Central memory CD8-positive, alpha-beta T cell (primary cell): ENCODE results near the gene LHFPL5.
A peak's percentile ranks its signal among the peaks of the same experiment; 100 is the strongest.

ENCODE experiments used
- ATAC-seq: fragments of 150-1000 bp; cut with Tn5 transposase; replicated peaks from 2 replicates; pipeline ENCODE4 v1.10.0; 2022; ENCODE audit warnings: mild to moderate bottlenecking, moderate FRiP score, moderate number of reproducible peaks; ENCODE audit not compliant: poor library complexity, severe bottlenecking; ENCODE audit errors: extremely low read depth
- DNase-seq, 2 donors: peaks; one replicate each; pipeline ENCODE4 v3.0.0; 2021; ENCODE audit warnings: low spot score in 2 of 2
- H3K27ac Mint-ChIP-seq: one replicate; pipeline ENCODE4 v1.8.0; 2022; ENCODE audit warnings: low read depth, mild to moderate bottlenecking, moderate library complexity, mixed read lengths
- H3K27me3 Mint-ChIP-seq: one replicate; pipeline ENCODE4 v1.8.0; 2022; ENCODE audit warnings: mixed read lengths
- H3K36me3 Mint-ChIP-seq: one replicate; pipeline ENCODE4 v1.8.0; 2022; ENCODE audit warnings: mild to moderate bottlenecking, moderate library complexity, mixed read lengths; ENCODE audit not compliant: insufficient read depth
- H3K4me1 Mint-ChIP-seq: one replicate; pipeline ENCODE4 v1.8.0; 2022; ENCODE audit warnings: mixed read lengths
- H3K4me3 Mint-ChIP-seq: one replicate; pipeline ENCODE4 v1.8.0; 2022; ENCODE audit warnings: mild to moderate bottlenecking, moderate library complexity, mixed read lengths
- H3K9me3 Mint-ChIP-seq: one replicate; pipeline ENCODE4 v1.8.0; 2022; ENCODE audit warnings: mixed read lengths

The LHFPL5 gene

GRCh38 chr6:35804996-35805736, at the start of gene LHFPL5:
LHFPL5 (plus strand) TSS chr6:35805352; CDS start chr6:35805671, 319 bp downstream.
- H3K4me3 Mint-ChIP-seq, result no peak within 1 kb of the TSS
- no peak for ATAC-seq
- peaks cover 5% of the 10 kb centered on the region for H3K4me1 Mint-ChIP-seq
- peaks cover 46% of the 10 kb centered on the region for H3K27me3 Mint-ChIP-seq
- no peaks in the 10 kb centered on the region for H3K36me3 Mint-ChIP-seq
- H3K27ac Mint-ChIP-seq, result no peak within 1 kb of the TSS
- H3K9me3 Mint-ChIP-seq, result no peaks in the 10 kb centered on the region
- DNase-seq, result peak in 1 of 2 donors; percentile 24

- H3K27ac Mint-ChIP-seq, result no peak overlapping the region
- peaks cover 55% of the 10 kb centered on the region for H3K27me3 Mint-ChIP-seq
- no peaks in the 10 kb centered on the region for H3K9me3 Mint-ChIP-seq
- DNase-seq (no peak), ATAC-seq (no peak)
- H3K4me3 Mint-ChIP-seq, result no peak overlapping the region
- H3K36me3 Mint-ChIP-seq, result peaks cover 2% of the 10 kb centered on the region
- peaks cover 5% of the 10 kb centered on the region for H3K4me1 Mint-ChIP-seq
These were observed 47.6 kb upstream of the LHFPL5 start for GRCh38 chr6:35757456-35758123.

GRCh38 chr6:35759426-35759825, 45.7 kb upstream of the LHFPL5 start:
- Mint-ChIP-seq H3K27me3 (peaks cover 73% of the 10 kb centered on the region), H3K9me3 (no peaks in the 10 kb centered on the region), H3K4me3 (no peak overlapping the region), H3K36me3 (peaks cover 2% of the 10 kb centered on the region), H3K27ac (no peak overlapping the region), H3K4me1 (peaks cover 5% of the 10 kb centered on the region)
- DNase-seq (no peak), ATAC-seq (no peak)

GRCh38 chr6:35765739-35766138, 39.4 kb upstream of the LHFPL5 start:
- Mint-ChIP-seq H3K9me3 (no peaks in the 10 kb centered on the region), H3K36me3 (no peaks in the 10 kb centered on the region), H3K4me3 (no peak overlapping the region), H3K27me3 (peaks cover 40% of the 10 kb centered on the region), H3K27ac (no peak overlapping the region), H3K4me1 (no peaks in the 10 kb centered on the region)
- no peak for ATAC-seq
- no peak for DNase-seq

- no peak for ATAC-seq
- no peak for DNase-seq
- no peaks in the 10 kb centered on the region for H3K4me1 Mint-ChIP-seq
- no peaks in the 10 kb centered on the region for H3K36me3 Mint-ChIP-seq
- no peaks in the 10 kb centered on the region for H3K9me3 Mint-ChIP-seq
- no peak overlapping the region for H3K4me3 Mint-ChIP-seq
- H3K27me3 Mint-ChIP-seq, result peaks cover 20% of the 10 kb centered on the region
- H3K27ac Mint-ChIP-seq, result no peak overlapping the region
These were observed 35.9 kb upstream of the LHFPL5 start for GRCh38 chr6:35769211-35769610.

GRCh38 chr6:35771343-35771627, 33.9 kb upstream of the LHFPL5 start:
- Mint-ChIP-seq H3K4me1 (no peaks in the 10 kb centered on the region), H3K9me3 (no peaks in the 10 kb centered on the region), H3K27me3 (peaks cover 33% of the 10 kb centered on the region), H3K4me3 (no peak overlapping the region), H3K27ac (no peak overlapping the region), H3K36me3 (no peaks in the 10 kb centered on the region)
- no peak for ATAC-seq
- no peak for DNase-seq

GRCh38 chr6:35774116-35774794, 30.9 kb upstream of the LHFPL5 start:
- Mint-ChIP-seq H3K36me3 (no peaks in the 10 kb centered on the region), H3K9me3 (no peaks in the 10 kb centered on the region), H3K27me3 (peaks cover 55% of the 10 kb centered on the region), H3K4me1 (peaks cover 5% of the 10 kb centered on the region), H3K4me3 (no peak overlapping the region), H3K27ac (no peak overlapping the region)
- ATAC-seq (no peak), DNase-seq (no peak)

- ATAC-seq (no peak), DNase-seq (no peak)
- H3K4me1 Mint-ChIP-seq, result peaks cover 5% of the 10 kb centered on the region
- H3K27ac Mint-ChIP-seq, result no peak overlapping the region
- no peaks in the 10 kb centered on the region for H3K9me3 Mint-ChIP-seq
- H3K27me3 Mint-ChIP-seq, result peaks cover 55% of the 10 kb centered on the region
- H3K36me3 Mint-ChIP-seq, result no peaks in the 10 kb centered on the region
- H3K4me3 Mint-ChIP-seq, result no peak overlapping the region
These were observed 30.1 kb upstream of the LHFPL5 start for GRCh38 chr6:35775031-35775430.

- Mint-ChIP-seq H3K36me3 (no peaks in the 10 kb centered on the region), H3K4me1 (peaks cover 5% of the 10 kb centered on the region), H3K4me3 (peak within 1 kb of the TSS; percentile 39), H3K27me3 (peaks cover 48% of the 10 kb centered on the region), H3K9me3 (no peaks in the 10 kb centered on the region), H3K27ac (no peak within 1 kb of the TSS)
- ATAC-seq, result no peak
- DNase-seq, result no peak
These were observed 28.6 kb upstream of the LHFPL5 start, which contains the start of gene CLPSL2 for GRCh38 chr6:35776364-35777215. CLPSL2 (plus strand) TSS chr6:35776598; CDS start chr6:35776619, 21 bp downstream.

- H3K4me3 Mint-ChIP-seq, result peak overlapping the region; percentile 39
- H3K9me3 Mint-ChIP-seq, result no peaks in the 10 kb centered on the region
- DNase-seq (no peak), ATAC-seq (no peak)
- peaks cover 5% of the 10 kb centered on the region for H3K4me1 Mint-ChIP-seq
- peaks cover 44% of the 10 kb centered on the region for H3K27me3 Mint-ChIP-seq
- H3K36me3 Mint-ChIP-seq, result no peaks in the 10 kb centered on the region
- H3K27ac Mint-ChIP-seq, result no peak overlapping the region
These were observed 27.6 kb upstream of the LHFPL5 start for GRCh38 chr6:35777356-35778102.

- H3K9me3 Mint-ChIP-seq, result no peaks in the 10 kb centered on the region
- H3K36me3 Mint-ChIP-seq, result no peaks in the 10 kb centered on the region
- peaks cover 5% of the 10 kb centered on the region for H3K4me1 Mint-ChIP-seq
- H3K4me3 Mint-ChIP-seq, result no peak overlapping the region
- no peak overlapping the region for H3K27ac Mint-ChIP-seq
- H3K27me3 Mint-ChIP-seq, result peaks cover 53% of the 10 kb centered on the region
- DNase-seq, result no peak
- no peak for ATAC-seq
These were observed 26.7 kb upstream of the LHFPL5 start for GRCh38 chr6:35778437-35778836.

GRCh38 chr6:35780719-35781118, 24.4 kb upstream of the LHFPL5 start, which contains the start of gene CLPSL1:
CLPSL1 (plus strand) TSS chr6:35781019; CDS start chr6:35781111, 92 bp downstream.
- no peaks in the 10 kb centered on the region for H3K9me3 Mint-ChIP-seq
- no peak within 1 kb of the TSS for H3K27ac Mint-ChIP-seq
- no peaks in the 10 kb centered on the region for H3K36me3 Mint-ChIP-seq
- ATAC-seq (no peak), DNase-seq (no peak)
- peaks cover 5% of the 10 kb centered on the region for H3K4me1 Mint-ChIP-seq
- no peak within 1 kb of the TSS for H3K4me3 Mint-ChIP-seq
- H3K27me3 Mint-ChIP-seq, result peaks cover 62% of the 10 kb centered on the region
